H1 (cell line): ENCODE data around the gene ROR1. TPM values are rescaled to one million over a fixed set of nuclear protein-coding genes. Genes with fewer than 3 reads are reported as not detected.

Source experiments
- E2F6 ChIP-seq: IDR thresholded peaks from 2 replicates; pipeline ENCODE4 v1.6.1; 2012; ENCODE audit warnings: inconsistent platforms
- EGR1 ChIP-seq: IDR thresholded peaks from 2 replicates; pipeline ENCODE4 v1.6.1; 2011; ENCODE audit warnings: low read depth, low read length, borderline replicate concordance
- GABPA ChIP-seq: IDR thresholded peaks from 2 replicates; pipeline ENCODE4 v1.6.1; 2011; ENCODE audit warnings: mild to moderate bottlenecking, low read length, moderate library complexity, borderline replicate concordance; ENCODE audit not compliant: insufficient read depth
- SAP30 ChIP-seq: fragments of 300-600 bp; sonication (generic); IDR thresholded peaks from 2 replicates; pipeline ENCODE4 v1.7.1; 2012; ENCODE audit warnings: low read length, moderate library complexity, mild to moderate bottlenecking, inconsistent platforms; ENCODE audit not compliant: insufficient read depth, insufficient replicate concordance
- SIN3A ChIP-seq, 2 experiments: IDR thresholded peaks in 1 of 2; conservative IDR thresholded peaks in 1 of 2; 2 replicates each; pipeline ENCODE4 v1.6.1; 2011 to 2012; ENCODE audit warnings: low read length in 2 of 2, improper control_type of control experiment in 1 of 2, low read depth in 1 of 2, mild to moderate bottlenecking in 1 of 2
- polyA plus RNA-seq, 7 experiments: library from polyadenylated mRNA; depleted of rRNA in 3 of 7; stranded (reverse) in 5 of 7; unstranded in 2 of 7; fragments of >200 nt in 5 of 7; fragments of 200-250 nt in 2 of 7; gene quantifications; 1 replicate in 5 of 7; 2 replicates in 1 of 7; 4 replicates in 1 of 7; pipeline versions ENCODE4 v1.2.1 to v1.2.3, GENCODE V29; 2011 to 2013; ENCODE audit warnings: missing spikeins in 2 of 7, mixed read lengths in 2 of 7
- total RNA-seq: library from RNA; stranded (reverse); fragmentation: NEBNext Ultra II Directional; extraction: Animal tissue kit (Norgen Biotek cat#: 25700); gene quantifications from 2 replicates; pipeline ENCODE4 v1.2.1, GENCODE V29; 2021

ROR1 gene
- total and polyA plus RNA-seq, 2 of the 8 experiments (the other 6 are each of a cell fraction or from before 2014, with no cell fraction given), result 33.6 to 73.6 TPM

DNA sequence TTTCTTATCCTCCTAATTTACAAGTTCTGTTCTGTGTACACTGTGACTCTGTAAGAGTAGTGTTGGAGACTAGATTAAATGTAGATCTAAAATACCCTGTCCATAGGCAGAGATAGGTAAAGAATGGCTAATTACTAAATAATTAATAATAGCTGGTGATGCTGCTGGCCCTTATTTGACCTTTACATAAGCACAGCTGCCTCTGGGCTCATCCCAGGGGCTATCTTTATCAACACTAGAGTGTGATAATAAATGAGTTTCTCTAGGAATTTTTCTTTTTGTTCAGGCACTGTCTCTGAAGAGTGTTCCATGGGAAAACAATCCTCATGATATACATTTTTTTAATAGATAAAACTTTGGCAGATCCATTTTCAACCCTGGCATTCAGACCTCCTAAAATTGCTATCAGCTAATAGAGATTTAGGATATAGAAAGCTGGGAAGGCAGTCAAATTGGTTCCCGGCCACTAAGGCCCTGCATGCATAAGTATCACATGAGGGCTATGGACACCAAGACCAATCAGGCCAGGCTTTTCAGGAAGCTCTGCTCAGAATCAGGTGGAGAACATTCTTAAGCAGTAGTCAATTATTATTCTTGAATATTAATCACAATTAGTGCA, 107.2 kb downstream of the ROR1 start (continued):
- no peak for TF ChIP-seq SAP30
- TF ChIP-seq SIN3A (conservative IDR thresholded peaks at IDR 0.05 in 1 of 2, IDR thresholded peaks at IDR 0.05 in 1 of 2; ENCODE audit: low read depth in 1 of 2, low read length in 2 of 2), result no peak
- no peak for TF ChIP-seq E2F6
- TF ChIP-seq EGR1, result no peak
- TF ChIP-seq GABPA, result no peak
- TF ChIP-seq, all 59 proteins: peak for 0
